Measurements from ENCODE around the gene ZNF697. TPM values are rescaled to one million over a fixed set of nuclear protein-coding genes. Genes with fewer than 3 reads are reported as not detected.

Gene ZNF697
- total RNA-seq, 1 experiment from 2014 or later: 17.4 TPM

- H3K23ac ChIP-seq (ENCODE audit: insufficient read length, low read depth, low read length): no peak overlapping the region
- TF ChIP-seq, protein P1, sequence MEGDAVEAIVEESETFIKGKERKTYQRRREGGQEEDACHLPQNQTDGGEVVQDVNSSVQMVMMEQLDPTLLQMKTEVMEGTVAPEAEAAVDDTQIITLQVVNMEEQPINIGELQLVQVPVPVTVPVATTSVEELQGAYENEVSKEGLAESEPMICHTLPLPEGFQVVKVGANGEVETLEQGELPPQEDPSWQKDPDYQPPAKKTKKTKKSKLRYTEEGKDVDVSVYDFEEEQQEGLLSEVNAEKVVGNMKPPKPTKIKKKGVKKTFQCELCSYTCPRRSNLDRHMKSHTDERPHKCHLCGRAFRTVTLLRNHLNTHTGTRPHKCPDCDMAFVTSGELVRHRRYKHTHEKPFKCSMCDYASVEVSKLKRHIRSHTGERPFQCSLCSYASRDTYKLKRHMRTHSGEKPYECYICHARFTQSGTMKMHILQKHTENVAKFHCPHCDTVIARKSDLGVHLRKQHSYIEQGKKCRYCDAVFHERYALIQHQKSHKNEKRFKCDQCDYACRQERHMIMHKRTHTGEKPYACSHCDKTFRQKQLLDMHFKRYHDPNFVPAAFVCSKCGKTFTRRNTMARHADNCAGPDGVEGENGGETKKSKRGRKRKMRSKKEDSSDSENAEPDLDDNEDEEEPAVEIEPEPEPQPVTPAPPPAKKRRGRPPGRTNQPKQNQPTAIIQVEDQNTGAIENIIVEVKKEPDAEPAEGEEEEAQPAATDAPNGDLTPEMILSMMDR (conservative IDR thresholded peaks at IDR 0.05): no peak
- no peak overlapping the region for H2AK5ac ChIP-seq (ENCODE audit: insufficient read length, low read length)
- no peak overlapping the region for H2BK120ac ChIP-seq (ENCODE audit: low read depth, low read length, poor library complexity, severe bottlenecking)
- H3K18ac ChIP-seq (ENCODE audit: insufficient read length, low read depth, low read length): no peak overlapping the region
- peaks cover 4% of the 10 kb centered on the region; the same call in 1 of the 2 replicates for H3K4me1 ChIP-seq (ENCODE audit: insufficient read depth, low read length)
- WGBS (ENCODE audit: extremely low coverage, insufficient read length, low lambda C conversion rate): no CpG with 5 or more reads among the region's 67 CpGs
- no peak overlapping the region for H4K8ac ChIP-seq (replicated peaks; ENCODE audit: insufficient read length, low read depth, low read length)
- Mint-ChIP-seq H3K4me3 (no peak overlapping the region), H3K36me3 (ENCODE audit: insufficient read depth in 1 of 3, low read depth in 3 of 3) (peaks cover 23 to 36% (median 34%) of the 10 kb centered on the region in 3 experiments; a peak in 6 of 7 replicates), H3K9me3 (no peaks in the 10 kb centered on the region), H3K4me1 (peaks cover 27 to 29% of the 10 kb centered on the region in 2 experiments), H3K27me3 (ENCODE audit: low read depth) (no peaks in the 10 kb centered on the region), H3K27ac (no peak overlapping the region; a peak in 2 of 7 replicates)
- no peak overlapping the region for H2BK5ac ChIP-seq (ENCODE audit: insufficient read length, low read length)
- no peaks in the 10 kb centered on the region for H3K79me2 ChIP-seq (ENCODE audit: insufficient read depth, low read length)
- H3K27ac ChIP-seq (ENCODE audit: insufficient read length, low read depth, low read length): no peak overlapping the region
- no peaks in the 10 kb centered on the region for H3K79me1 ChIP-seq (ENCODE audit: insufficient read depth, low read depth, low read length, poor library complexity, severe bottlenecking)
- H3K9me3 ChIP-seq (ENCODE audit: control insufficient read depth, low read depth, low read length): no peaks in the 10 kb centered on the region
- no peak overlapping the region; the same call in 1 of the 2 replicates for H3K14ac ChIP-seq (ENCODE audit: insufficient read depth, low read length)
- no peak overlapping the region for H2BK15ac ChIP-seq (ENCODE audit: low read depth, low read length)
- H3K4me2 ChIP-seq (ENCODE audit: insufficient read depth, insufficient read length, low read length): no peak overlapping the region
- H3K27me3 ChIP-seq (ENCODE audit: insufficient read depth, low read length): no peaks in the 10 kb centered on the region
- DNase-seq: no peak
- no peak overlapping the region for H4K91ac ChIP-seq (ENCODE audit: insufficient read length, low read depth, low read length)
- H3K4ac ChIP-seq (ENCODE audit: low read depth, low read length): no peak overlapping the region
- H4K5ac ChIP-seq (ENCODE audit: insufficient read length, low read depth, low read length): no peak overlapping the region
- no peak overlapping the region for H2BK12ac ChIP-seq (ENCODE audit: insufficient read length, low read depth, low read length)
- no peak overlapping the region for H3K56ac ChIP-seq (ENCODE audit: insufficient read length, low read depth, low read length)
- no peak overlapping the region for H3T11ph ChIP-seq (ENCODE audit: low read length)
- no peak overlapping the region for H2BK20ac ChIP-seq (ENCODE audit: low read depth, low read length, poor library complexity, severe bottlenecking)
- no peak overlapping the region for H3K9ac ChIP-seq (ENCODE audit: extremely low read depth, insufficient read length, low read length)
- H2AFZ ChIP-seq (ENCODE audit: low read length): no peak overlapping the region
- no peaks in the 10 kb centered on the region for H3K23me2 ChIP-seq (ENCODE audit: insufficient read length, low read depth, low read length, poor library complexity, severe bottlenecking)
- H4K20me1 ChIP-seq (ENCODE audit: control insufficient read depth, insufficient read depth, insufficient read length): no peaks in the 10 kb centered on the region
Measured at GRCh38 chr1:119622311-119623192, 25.5 kb downstream of the ZNF697 start.

Measured in H9 (cell line).